A673 (cell line): ENCODE data around the gene GPR141. TPM values are rescaled to one million over a fixed set of nuclear protein-coding genes. Genes with fewer than 3 reads are reported as not detected.

Experiments
- BruUV-seq: library from RNA; stranded (reverse); fragments of 400-500 nt; replicated peaks from 2 replicates; lab custom pipeline; 2021; lab: Mats Ljungman, UMichigan
- CTCF ChIA-PET: fragments of 300-600 bp; sonication (Branson Sonifier 250); formaldehyde crosslinking; loops from one replicate; lab custom pipeline; 2022; ENCODE audit warnings: antibody characterized with exemption; lab: Charles Lee
- POLR2A ChIA-PET: fragments of 300-600 bp; sonication (Branson Sonifier 250); formaldehyde crosslinking; loops from one replicate; lab custom pipeline; 2022; ENCODE audit warnings: antibody characterized with exemption; ENCODE audit not compliant: low non-redundant PET; lab: Charles Lee
- DNase-seq: peaks from one replicate; pipeline ENCODE4 v3.0.0-alpha.2; 2015; ENCODE audit warnings: low spot score
- H3K27ac ChIP-seq: fragments of 200-600 bp; sonication (generic); 2 replicates; pipeline ENCODE4 v1.5.1; 2016; ENCODE audit warnings: mixed run types, low read depth, mild to moderate bottlenecking, mixed read lengths, antibody characterized with exemption, low read length; ENCODE audit not compliant: poor library complexity, severe bottlenecking
- H3K27me3 ChIP-seq: fragments of 200-600 bp; sonication (generic); replicated peaks from 2 replicates; pipeline ENCODE4 v1.6.1; 2017; ENCODE audit warnings: mixed run types, low read depth, mild to moderate bottlenecking, mixed read lengths, antibody characterized with exemption, low read length; ENCODE audit not compliant: insufficient read depth, poor library complexity
- H3K36me3 ChIP-seq: fragments of 200-600 bp; sonication (generic); 2 replicates; pipeline ENCODE4 v1.6.1; 2016; ENCODE audit warnings: mixed run types, mild to moderate bottlenecking, mixed read lengths, antibody characterized with exemption, low read length; ENCODE audit not compliant: insufficient read depth, poor library complexity, severe bottlenecking
- H3K4me1 ChIP-seq: fragments of 200-600 bp; sonication (generic); 2 replicates; pipeline ENCODE4 v1.6.1; 2017; ENCODE audit warnings: mixed run types, mild to moderate bottlenecking, mixed read lengths, antibody characterized with exemption, low read length; ENCODE audit not compliant: insufficient read depth, poor library complexity, severe bottlenecking
- H3K4me3 ChIP-seq: fragments of 200-600 bp; sonication (generic); 2 replicates; pipeline ENCODE4 v1.5.1; 2016; ENCODE audit warnings: low read depth, mixed run types, mild to moderate bottlenecking, mixed read lengths, low read length; ENCODE audit not compliant: poor library complexity, severe bottlenecking
- H3K9me3 ChIP-seq: fragments of 200-600 bp; sonication (generic); 2 replicates; pipeline ENCODE4 v1.6.1; 2016; ENCODE audit warnings: mixed run types, low read depth, mild to moderate bottlenecking, mixed read lengths, antibody characterized with exemption, low read length; ENCODE audit not compliant: poor library complexity, severe bottlenecking
- EZH2 ChIP-seq: fragments of 200-600 bp; sonication (generic); IDR thresholded peaks from 2 replicates; pipeline ENCODE4 v1.6.1; 2017; ENCODE audit warnings: borderline replicate concordance, low read depth, mild to moderate bottlenecking, mixed read lengths, antibody characterized with exemption, low read length; ENCODE audit not compliant: poor library complexity, severe bottlenecking
- intact Hi-C: fragments of 100-400 bp; cut with micrococcal nuclease; formaldehyde crosslinking; loops from one replicate; pipeline ENCODE4 v1.10.0; 2022; ENCODE audit not compliant: unreplicated experiment
- total RNA-seq: library from RNA; stranded (reverse); gene quantifications from 2 replicates; pipeline ENCODE4 v1.2.3, GENCODE V29; 2021
- TF ChIP-seq, protein P1 (sequence below): fragments of 300-800, 200-600 bp; sonication (generic); conservative IDR thresholded peaks from 2 replicates; pipeline ENCODE4 v1.5.1; 2017; ENCODE audit warnings: low read depth, mild to moderate bottlenecking, antibody characterized with exemption, low read length, moderate library complexity, mixed read lengths

GPR141 gene
- total RNA-seq, 1 experiment from 2014 or later, result not detected

DNA sequence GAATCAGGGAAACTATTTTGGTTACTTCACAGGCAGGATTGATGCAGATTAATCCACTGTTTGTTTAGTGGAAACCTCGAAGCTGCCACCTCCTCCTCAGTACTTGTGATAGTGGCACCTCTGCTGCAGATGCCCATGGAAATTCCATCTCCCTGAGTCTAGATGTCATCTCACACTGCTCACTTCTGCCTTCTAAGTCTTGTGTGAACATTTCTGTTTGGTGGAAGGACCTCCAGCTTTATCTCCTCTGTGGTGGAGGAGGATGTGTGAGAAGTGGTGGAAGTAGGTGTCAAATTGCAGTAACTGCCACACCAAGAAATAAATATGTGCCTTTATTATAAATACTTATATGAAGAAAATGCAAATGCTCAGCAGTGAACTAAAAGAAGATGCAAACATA lies 25.8 kb upstream of the GPR141 start:
- Histone ChIP-seq H3K27me3 (no peaks in the 10 kb centered on the region), H3K9me3 (no peaks in the 10 kb centered on the region), H3K4me1 (no peaks in the 10 kb centered on the region), H3K36me3 (no peaks in the 10 kb centered on the region), H3K27ac (no peak overlapping the region), H3K4me3 (no peak overlapping the region)
- intact Hi-C loops, result no loop called here
- DNase-seq, result no peak
- ChIA-PET POLR2A (no interaction called here), CTCF (no interaction called here)
- TF ChIP-seq, protein P1, sequence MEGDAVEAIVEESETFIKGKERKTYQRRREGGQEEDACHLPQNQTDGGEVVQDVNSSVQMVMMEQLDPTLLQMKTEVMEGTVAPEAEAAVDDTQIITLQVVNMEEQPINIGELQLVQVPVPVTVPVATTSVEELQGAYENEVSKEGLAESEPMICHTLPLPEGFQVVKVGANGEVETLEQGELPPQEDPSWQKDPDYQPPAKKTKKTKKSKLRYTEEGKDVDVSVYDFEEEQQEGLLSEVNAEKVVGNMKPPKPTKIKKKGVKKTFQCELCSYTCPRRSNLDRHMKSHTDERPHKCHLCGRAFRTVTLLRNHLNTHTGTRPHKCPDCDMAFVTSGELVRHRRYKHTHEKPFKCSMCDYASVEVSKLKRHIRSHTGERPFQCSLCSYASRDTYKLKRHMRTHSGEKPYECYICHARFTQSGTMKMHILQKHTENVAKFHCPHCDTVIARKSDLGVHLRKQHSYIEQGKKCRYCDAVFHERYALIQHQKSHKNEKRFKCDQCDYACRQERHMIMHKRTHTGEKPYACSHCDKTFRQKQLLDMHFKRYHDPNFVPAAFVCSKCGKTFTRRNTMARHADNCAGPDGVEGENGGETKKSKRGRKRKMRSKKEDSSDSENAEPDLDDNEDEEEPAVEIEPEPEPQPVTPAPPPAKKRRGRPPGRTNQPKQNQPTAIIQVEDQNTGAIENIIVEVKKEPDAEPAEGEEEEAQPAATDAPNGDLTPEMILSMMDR, result no peak
- TF ChIP-seq EZH2, result no peak
- no TSS peak for BruUV-seq

DNA sequence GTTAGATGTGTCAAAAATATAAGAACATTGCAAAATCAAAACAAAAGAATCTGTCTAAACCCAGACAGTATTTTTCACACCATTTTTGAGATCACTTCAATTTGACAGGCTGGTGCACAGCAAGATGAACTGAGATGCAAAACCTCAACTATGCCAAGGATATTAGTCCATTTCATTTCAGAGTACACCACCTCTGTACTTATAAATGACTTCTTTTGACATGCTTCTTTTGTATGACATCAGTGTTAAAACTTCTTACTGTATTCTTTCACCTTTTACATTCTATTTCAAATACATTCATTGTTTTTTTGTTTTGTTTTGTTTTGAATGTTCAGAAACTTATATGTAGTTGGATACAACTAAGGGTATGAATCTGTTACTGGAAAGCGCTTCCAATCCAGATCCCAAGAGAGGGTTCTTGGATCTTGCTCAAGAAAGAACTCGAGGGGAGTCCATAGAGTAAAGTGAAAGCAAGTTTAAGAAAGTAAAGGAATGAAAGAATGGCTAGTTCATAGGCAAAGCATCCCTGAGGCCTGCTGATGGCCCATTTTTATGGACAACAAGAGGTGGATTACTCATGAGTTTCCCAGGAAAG lies 23.5 kb upstream of the GPR141 start:
- Histone ChIP-seq H3K9me3 (no peaks in the 10 kb centered on the region), H3K27me3 (no peaks in the 10 kb centered on the region), H3K27ac (no peak overlapping the region), H3K4me1 (no peaks in the 10 kb centered on the region), H3K4me3 (no peak overlapping the region), H3K36me3 (no peaks in the 10 kb centered on the region)
- ChIA-PET CTCF (no interaction called here), POLR2A (no interaction called here)
- BruUV-seq, result no TSS peak
- no peak for TF ChIP-seq EZH2
- TF ChIP-seq, protein P1, result no peak
- intact Hi-C loops, result no loop called here
- DNase-seq, result no peak

DNA sequence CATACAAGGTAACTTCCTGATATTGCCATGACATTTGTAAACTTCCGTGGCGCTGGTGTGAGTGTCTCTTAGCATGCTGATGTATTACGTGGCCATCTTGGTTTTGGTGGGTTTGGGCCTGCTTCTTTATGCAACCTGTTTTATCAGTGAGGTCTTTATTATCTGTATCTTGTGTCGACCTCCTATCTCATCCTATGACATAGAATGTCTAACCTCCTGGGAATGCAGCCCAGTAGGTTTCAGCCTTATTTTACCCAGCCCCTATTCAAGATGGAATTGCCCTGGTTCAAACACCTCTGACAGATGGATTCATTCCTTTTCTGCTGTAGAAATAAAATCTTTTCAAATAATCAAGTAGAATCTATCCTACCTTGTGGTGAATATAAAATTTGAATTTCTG lies 23.0 kb upstream of the GPR141 start:
- no peaks in the 10 kb centered on the region for H3K36me3 ChIP-seq
- H3K27ac ChIP-seq, result no peak overlapping the region
- no peaks in the 10 kb centered on the region for H3K4me1 ChIP-seq
- TF ChIP-seq EZH2, result no peak
- TF ChIP-seq, protein P1, result no peak
- DNase-seq, result no peak
- intact Hi-C loops, result no loop called here
- ChIA-PET CTCF (no interaction called here), POLR2A (no interaction called here)
- no TSS peak for BruUV-seq
- H3K27me3 ChIP-seq, result no peaks in the 10 kb centered on the region
- no peak overlapping the region for H3K4me3 ChIP-seq
- H3K9me3 ChIP-seq, result no peaks in the 10 kb centered on the region
